ENCODE measurements around the gene SRSF5.
"Not testable (repeated sequence)": the region's sequence is repeated elsewhere in the genome, so short reads cannot be mapped to it uniquely, and the experiment has no call there.

The SRSF5 gene

GRCh38 chr14:69811227-69811867, 44.4 kb downstream of the SRSF5 start:
- DNase-seq = no peak

- DNase-seq = no peak
Observed at GRCh38 chr14:69811868-69812252, 44.9 kb downstream of the SRSF5 start.

- no peak for DNase-seq
Observed at GRCh38 chr14:69812711-69813110, 45.8 kb downstream of the SRSF5 start.

GRCh38 chr14:69813346-69813745, 46.4 kb downstream of the SRSF5 start:
- DNase-seq = not testable (repeated sequence)

GRCh38 chr14:69814397-69814796, 47.5 kb downstream of the SRSF5 start:
- no peak for DNase-seq

GRCh38 chr14:69815556-69815955, 48.6 kb downstream of the SRSF5 start:
- DNase-seq = no peak

- no peak for DNase-seq
Observed at GRCh38 chr14:69816216-69816615, 49.3 kb downstream of the SRSF5 start.

- peak; percentile 37 for DNase-seq
Observed at GRCh38 chr14:69818758-69819191, 51.8 kb downstream of the SRSF5 start.

- DNase-seq = no peak
Observed at GRCh38 chr14:69819607-69820006, 52.7 kb downstream of the SRSF5 start.

- DNase-seq = no peak
Observed at GRCh38 chr14:69820991-69821390, 54.0 kb downstream of the SRSF5 start.

Data from NCI-H1417 treated with DMSO at 0.1 percent for 48 hours (cell line).